GM12878 (cell line): Measurements from ENCODE around the gene NUMA1. TPM values are rescaled to one million over a fixed set of nuclear protein-coding genes. Genes with fewer than 3 reads are reported as not detected.

ENCODE experiments used
- ATAC-seq: fragments of 200-7000 bp; cut with Tn5 transposase; 3 replicates; pipeline ENCODE4 v1.9.1; 2020; ENCODE audit warnings: mild to moderate bottlenecking, moderate library complexity
- BruUV-seq: library from RNA; stranded (reverse); fragments of 400-500 nt; replicated peaks from 2 replicates; lab custom pipeline; 2021; lab: Mats Ljungman, UMichigan
- CTCF ChIA-PET: fragments of 300-600 bp; sonication (Branson Sonifier 250); formaldehyde crosslinking; extraction: SDS; loops from one replicate; lab custom pipeline; 2021; ENCODE audit warnings: inconsistent platforms; lab: Yijun Ruan, JAX
- POLR2A ChIA-PET: fragments of 350-600 bp; formaldehyde crosslinking; extraction: SDS; loops from one replicate; lab custom pipeline; 2021; ENCODE audit warnings: inconsistent platforms; lab: Charles Lee
- RAD21 ChIA-PET: fragments of 300-600 bp; sonication (Branson Sonifier 250); formaldehyde crosslinking; loops from one replicate; lab custom pipeline; 2023; ENCODE audit warnings: antibody characterized with exemption; ENCODE audit not compliant: unreplicated experiment; lab: Charles Lee
- SMC1A ChIA-PET: fragments of 300-600 bp; sonication (Branson Sonifier 250); formaldehyde crosslinking; loops from one replicate; lab custom pipeline; 2023; ENCODE audit not compliant: unreplicated experiment, uncharacterized antibody; lab: Charles Lee
- DNase-seq: peaks from one replicate; pipeline ENCODE4 v3.0.0-alpha.2; 2011; ENCODE audit warnings: low read depth, low spot score
- FAIRE-seq: peaks from 3 replicates; lab custom pipeline; 2011; peaks lifted over from hg19 to GRCh38; lab: Jason Lieb, UNC
- H2AFZ ChIP-seq: 2 replicates; pipeline ENCODE4 v1.6.0; 2011; ENCODE audit warnings: low read depth, low read length, control low read depth; ENCODE audit not compliant: control insufficient read depth
- H3K27ac ChIP-seq: 2 replicates; pipeline ENCODE4 v1.5.1; 2011; ENCODE audit warnings: control low read depth; ENCODE audit not compliant: control insufficient read depth, insufficient read depth
- H3K27me3 ChIP-seq, 2 experiments: replicated peaks in 1 of 2; 2 replicates each; pipeline versions ENCODE4 v1.6.0 to v1.6.1; 2011; ENCODE audit warnings: low read length in 1 of 2; ENCODE audit not compliant: control insufficient read depth in 2 of 2, insufficient read depth in 2 of 2
- H3K36me3 ChIP-seq, 2 experiments: 2 replicates each; pipeline ENCODE4 v1.5.1; 2011; ENCODE audit warnings: low read length in 1 of 2; ENCODE audit not compliant: control insufficient read depth in 2 of 2, insufficient read depth in 2 of 2
- H3K4me1 ChIP-seq: 2 replicates; pipeline ENCODE4 v1.6.1; 2011; ENCODE audit warnings: mild to moderate bottlenecking, low read length, moderate library complexity, mixed read lengths; ENCODE audit not compliant: control insufficient read depth, insufficient read depth
- H3K4me2 ChIP-seq: 2 replicates; pipeline ENCODE4 v1.6.0; 2011; ENCODE audit warnings: control low read depth; ENCODE audit not compliant: control insufficient read depth, insufficient read depth
- H3K4me3 ChIP-seq: fragments of 200-600 bp; sonication (generic); 2 replicates; pipeline ENCODE4 v1.5.1; 2016
- H3K79me2 ChIP-seq: 2 replicates; pipeline ENCODE4 v1.6.0; 2011; ENCODE audit warnings: low read length; ENCODE audit not compliant: control insufficient read depth, insufficient read depth
- H3K9ac ChIP-seq: 2 replicates; pipeline ENCODE4 v1.8.0; 2011; ENCODE audit warnings: low read length, control low read depth, mixed read lengths; ENCODE audit not compliant: control insufficient read depth, insufficient read depth
- H3K9me3 ChIP-seq: replicated peaks from 3 replicates; pipeline ENCODE4 v1.5.1; 2011; ENCODE audit warnings: mild to moderate bottlenecking, low read length; ENCODE audit not compliant: control insufficient read depth, insufficient read depth
- H4K20me1 ChIP-seq: 2 replicates; pipeline ENCODE4 v1.6.0; 2011; ENCODE audit not compliant: control insufficient read depth, insufficient read depth
- BCLAF1 ChIP-seq: fragments of 450-650 bp; IDR thresholded peaks from 2 replicates; pipeline ENCODE4 v1.6.1; 2017; ENCODE audit warnings: antibody characterized with exemption, mild to moderate bottlenecking, moderate library complexity
- BHLHE40 ChIP-seq, 2 experiments: fragments of 450-650 bp in 1 of 2; IDR thresholded peaks; 2 replicates each; pipeline ENCODE4 v1.6.1; 2011 to 2017; ENCODE audit warnings: low read depth in 2 of 2, borderline replicate concordance in 1 of 2, improper control_type of control experiment in 1 of 2, low read length in 1 of 2, mild to moderate bottlenecking in 1 of 2
- HSF1 ChIP-seq: fragments of 150-350 bp; IDR thresholded peaks from 2 replicates; pipeline ENCODE4 v1.6.1; 2014; ENCODE audit warnings: mild to moderate bottlenecking, low read depth, low read length
- IRF4 ChIP-seq: IDR thresholded peaks from 2 replicates; pipeline ENCODE4 v1.6.1; 2011; ENCODE audit warnings: low read depth, low read length
- MTA2 ChIP-seq: fragments of 450-650 bp; IDR thresholded peaks from 2 replicates; pipeline ENCODE4 v1.6.1; 2016; ENCODE audit warnings: low read depth, mild to moderate bottlenecking, moderate library complexity
- RB1 ChIP-seq: fragments of 450-650 bp; formaldehyde crosslinking; IDR thresholded peaks from 2 replicates; pipeline ENCODE4 v1.6.1; 2017; ENCODE audit warnings: mild to moderate bottlenecking, borderline replicate concordance
- RELB ChIP-seq: fragments of 450-650 bp; IDR thresholded peaks from 2 replicates; pipeline ENCODE4 v1.6.1; 2017; ENCODE audit warnings: low read depth, mild to moderate bottlenecking, moderate library complexity
- SIN3A ChIP-seq: IDR thresholded peaks from 2 replicates; pipeline ENCODE4 v1.6.1; 2012; ENCODE audit warnings: low read depth, low read length, improper control_type of control experiment
- SREBF1 ChIP-seq: IDR thresholded peaks from 2 replicates; pipeline ENCODE4 v1.6.1; 2012; ENCODE audit warnings: mild to moderate bottlenecking, low read length
- TAF1 ChIP-seq: IDR thresholded peaks from 2 replicates; pipeline ENCODE4 v1.6.1; 2011; ENCODE audit warnings: mild to moderate bottlenecking, low read depth, low read length, borderline replicate concordance
- ZNF592 ChIP-seq: fragments of 450-650 bp; IDR thresholded peaks from 2 replicates; pipeline ENCODE4 v1.6.1; 2017; ENCODE audit warnings: mild to moderate bottlenecking, moderate library complexity
- WGBS: methylation state at CpG from one replicate; pipeline ENCODE4 v1.1.6; 2016; ENCODE audit warnings: low lambda C conversion rate; ENCODE audit not compliant: insufficient replicate concordance, insufficient coverage; ENCODE audit errors: missing lambda C conversion rate; 5-methylcytosine and 5-hydroxymethylcytosine counted together
- in situ Hi-C: fragments of 300-500 bp; cut with MboI; formaldehyde crosslinking; loops from 9 replicates; pipeline ENCODE4 v1.14.3; 2018; ENCODE audit warnings: mixed read lengths
- intact Hi-C: fragments of 100-400 bp; cut with micrococcal nuclease; formaldehyde crosslinking; loops from one replicate; pipeline ENCODE4 v1.14.2; 2022; ENCODE audit not compliant: unreplicated experiment
- polyA plus RNA-seq, 11 experiments: library from polyadenylated mRNA; depleted of rRNA in 4 of 11; unstranded in 6 of 11; stranded (reverse) in 5 of 11; fragments of >200 nt; fragmentation: Nextera tagmentation in 4 of 11; fragmentation: Illumina TruSeq in 1 of 11; extraction: Ambion mirVana in 4 of 11; extraction: Trizol in 1 of 11; gene quantifications; 1 replicate in 1 of 11; 2 replicates in 10 of 11; pipeline versions ENCODE4 v1.2.1 to v1.2.3, GENCODE V29; 2011 to 2016; ENCODE audit warnings: inconsistent platforms in 2 of 11, missing spikeins in 2 of 11, low read depth in 1 of 11
- total RNA-seq, 4 experiments: library from RNA; depleted of rRNA in 3 of 4; stranded (reverse); fragments of >200 nt in 3 of 4; fragmentation: Illumina TruSeq in 1 of 4; extraction: Trizol in 1 of 4; gene quantifications; 2 replicates each; pipeline versions ENCODE4 v1.2.1 to v1.2.3, GENCODE V29; 2013 to 2021

NUMA1 gene
- total and polyA plus RNA-seq, 10 of the 15 experiments (the other 5 are each of a cell fraction or from before 2014, with no cell fraction given), result 5.5 to 111 (median 61.0) TPM

- no peak overlapping the region for H3K9ac ChIP-seq
- H3K36me3 ChIP-seq, result peaks cover 24 to 28% of the 10 kb centered on the region in 2 experiments
- H3K27me3 ChIP-seq, result no peaks in the 10 kb centered on the region
- peak overlapping the region; percentile 85 for H3K27ac ChIP-seq
- ATAC-seq, result no peak
- ChIA-PET SMC1A (interaction anchor here (0.6 to 3.3 kb wide), 3 partner anchors 19 to 1103 kb away, joined by 3 to 9 read pairs (median 4); no protein-coding TSS in a partner anchor), POLR2A (interaction anchor here (0.6 to 1.1 kb wide), 2 partner anchors 34 to 441 kb away, joined by 4 read pairs; no protein-coding TSS in a partner anchor), CTCF (interaction anchor here (1.1 to 3.1 kb wide), 6 partner anchors 18 to 70 kb away, joined by 3 to 22 read pairs (median 5); partner anchors contain the start of gene XNDC1N), RAD21 (interaction anchor here (1.5 to 4.2 kb wide), 4 partner anchors 11 to 65 kb away, joined by 3 to 21 read pairs (median 6); no protein-coding TSS in a partner anchor)
- WGBS, result 94% methylated on average over 3 of the region's 3 CpGs
- intact Hi-C loops, result no loop called here
- no peak overlapping the region for H3K4me3 ChIP-seq
- peaks cover 46% of the 10 kb centered on the region for H3K4me1 ChIP-seq
- no TSS peak for BruUV-seq
- H4K20me1 ChIP-seq, result no peaks in the 10 kb centered on the region
- in situ Hi-C loops, result no loop called here
- no peak overlapping the region for H3K4me2 ChIP-seq
- H3K79me2 ChIP-seq, result peaks cover 10% of the 10 kb centered on the region
- DNase-seq, result no peak
- no peak for FAIRE-seq
- H2AFZ ChIP-seq, result no peak overlapping the region
- no peaks in the 10 kb centered on the region for H3K9me3 ChIP-seq
- TF ChIP-seq IRF4 (no peak), RB1 (no peak), TAF1 (no peak), SIN3A (no peak), RELB (no peak), BHLHE40 (IDR thresholded peaks at IDR 0.05; ENCODE audit: borderline replicate concordance in 1 of 2, low read depth in 2 of 2, low read length in 1 of 2) (no peak), SREBF1 (no peak), BCLAF1 (no peak), MTA2 (no peak), HSF1 (no peak), ZNF592 (no peak)
Measured at GRCh38 chr11:71997594-71997993, 82.7 kb downstream of the NUMA1 start.
